Cardiac septum (tissue), 1 donor: Measurements from ENCODE around the gene FAM180A. TPM values are rescaled to one million over a fixed set of nuclear protein-coding genes. Genes with fewer than 3 reads are reported as not detected.
A peak's percentile ranks its signal among the peaks of the same experiment; 100 is the strongest.

Experiments used
- DNase-seq: peaks from one replicate; pipeline ENCODE4 v3.0.0-alpha.2; 2020; ENCODE audit warnings: low spot score
- intact Hi-C: fragments of 100-400 bp; cut with DNase I; formaldehyde crosslinking; loops from one replicate; pipeline ENCODE4 v1.14.0; 2022
- total RNA-seq: library from RNA; stranded (reverse); fragmentation: NEBNext Ultra II Directional; extraction: Animal tissue kit (Norgen Biotek cat#: 25700); gene quantifications from one replicate; pipeline ENCODE4 v1.2.1, GENCODE V29; 2021
- donor health status: DM: no; HTN: no; CAD: no.

The FAM180A gene
- total RNA-seq, 1 donor from 2014 or later: 25.1 TPM

DNA sequence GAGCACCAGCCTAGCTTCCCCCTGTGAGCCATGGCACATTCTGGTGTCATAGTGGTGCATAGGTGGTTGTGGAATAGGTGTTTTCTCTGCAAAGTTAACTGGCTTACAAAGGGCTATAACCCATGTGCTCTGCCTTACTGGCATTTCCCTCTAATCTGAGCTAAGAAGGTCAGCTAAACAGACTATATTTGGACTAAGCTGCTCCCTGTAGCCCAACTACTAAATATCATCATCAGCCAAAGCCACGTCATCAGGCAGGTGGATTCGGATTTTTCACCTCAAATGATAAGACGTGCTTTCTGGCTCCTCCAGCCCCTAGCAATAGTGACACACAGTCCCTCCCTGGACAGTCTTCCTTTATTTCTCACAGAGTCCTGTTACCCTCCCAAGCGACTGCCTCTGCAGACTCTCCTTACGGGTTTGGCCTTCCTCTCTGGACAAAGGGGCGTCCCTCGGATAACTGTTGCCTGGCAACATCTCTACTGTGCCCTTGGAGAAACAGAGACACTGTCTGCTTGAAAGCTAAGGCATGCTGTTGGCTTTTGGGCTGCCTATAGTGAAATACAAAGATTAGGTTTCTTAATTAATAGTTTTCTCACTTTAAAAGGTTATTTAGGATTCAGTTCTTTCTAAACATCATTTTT is 29.7 kb downstream of the FAM180A start:
- intact Hi-C loops: no loop called here
- peak; percentile 29 for DNase-seq

DNA sequence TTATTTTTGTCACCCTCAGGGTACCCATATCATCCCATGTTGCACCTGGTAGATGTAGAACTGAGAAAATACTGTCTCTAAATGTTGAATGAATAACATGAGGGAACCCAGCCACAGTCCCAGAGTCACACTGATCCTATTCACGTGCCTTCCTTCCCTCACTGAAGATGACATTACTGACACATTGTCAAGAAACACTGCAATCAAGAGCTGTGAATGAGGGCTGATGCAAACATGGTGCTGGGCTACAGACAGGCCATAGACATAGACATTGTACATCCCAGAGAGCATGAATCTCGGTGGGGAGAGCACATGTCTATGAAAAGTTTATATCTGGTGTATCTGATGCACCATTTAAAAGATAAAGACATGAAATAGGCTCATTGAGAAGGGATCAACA is 30.4 kb downstream of the FAM180A start:
- peak; percentile 6 for DNase-seq
- intact Hi-C loops: no loop called here

DNA sequence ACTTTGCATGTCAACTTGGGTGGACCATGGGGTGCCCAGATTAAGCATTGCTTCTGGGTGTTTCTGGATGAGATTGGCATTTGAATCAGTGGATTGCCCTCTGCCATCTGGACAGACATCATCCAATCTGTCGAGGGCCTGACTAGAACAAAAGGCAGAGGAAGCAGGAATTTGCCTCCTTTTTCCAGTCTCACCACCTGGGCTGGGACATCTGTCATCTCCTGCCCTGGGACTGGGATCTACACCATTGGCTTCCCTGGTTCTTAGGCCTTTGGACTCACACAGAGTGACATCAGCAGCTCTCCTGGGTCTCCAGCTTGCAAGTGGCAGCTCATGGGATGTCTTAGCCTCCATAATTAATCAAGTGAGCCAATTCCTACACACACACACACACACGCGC is 30.9 kb downstream of the FAM180A start:
- intact Hi-C loops: no loop called here
- DNase-seq: peak; percentile 31

DNA sequence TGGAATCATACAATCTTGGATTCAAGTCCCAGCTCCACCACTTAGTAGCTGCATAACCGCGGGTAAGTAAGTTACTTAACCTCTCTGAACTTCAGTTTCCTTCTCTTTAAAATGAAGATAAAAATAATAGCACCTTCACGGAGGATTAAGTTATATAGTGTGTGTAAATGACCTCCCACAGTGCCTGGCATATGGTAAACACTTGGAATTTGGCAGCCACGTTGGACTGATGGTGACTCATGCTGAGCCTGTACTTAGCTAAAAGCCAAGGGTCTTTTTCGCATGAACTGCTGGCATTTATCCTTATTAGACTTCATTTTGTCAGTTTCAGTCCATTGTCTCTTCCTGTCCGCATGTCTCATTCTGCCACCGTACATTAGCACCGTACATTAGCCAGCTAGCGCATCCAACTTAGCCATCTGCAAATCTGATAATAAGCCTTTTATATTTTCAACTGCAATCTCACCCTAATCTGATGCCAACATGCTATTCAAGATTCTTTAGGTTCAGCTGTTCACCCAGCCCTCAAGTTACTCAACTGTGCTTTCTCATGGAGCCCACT is 31.9 kb downstream of the FAM180A start:
- intact Hi-C loops: no loop called here
- peak; percentile 20 for DNase-seq

DNA sequence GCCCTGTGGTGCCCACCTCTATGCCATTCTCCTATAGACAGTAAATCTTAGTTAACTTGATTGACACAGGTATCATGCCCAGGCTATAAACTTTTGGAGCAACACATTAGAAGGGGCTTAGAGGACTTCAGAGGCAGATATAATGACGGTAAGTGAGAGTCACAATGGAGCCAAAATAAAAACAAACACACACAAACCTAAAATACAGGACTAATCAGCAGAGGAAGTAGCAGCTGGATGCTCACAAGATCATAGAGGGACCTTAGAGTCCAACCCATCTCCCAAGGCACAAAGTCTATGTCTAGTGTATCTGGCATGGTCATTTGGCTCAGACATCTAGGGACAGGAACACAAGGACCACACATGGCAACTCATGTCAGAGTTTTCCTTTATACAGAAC is 32.9 kb downstream of the FAM180A start:
- DNase-seq: no peak
- intact Hi-C loops: no loop called here

DNA sequence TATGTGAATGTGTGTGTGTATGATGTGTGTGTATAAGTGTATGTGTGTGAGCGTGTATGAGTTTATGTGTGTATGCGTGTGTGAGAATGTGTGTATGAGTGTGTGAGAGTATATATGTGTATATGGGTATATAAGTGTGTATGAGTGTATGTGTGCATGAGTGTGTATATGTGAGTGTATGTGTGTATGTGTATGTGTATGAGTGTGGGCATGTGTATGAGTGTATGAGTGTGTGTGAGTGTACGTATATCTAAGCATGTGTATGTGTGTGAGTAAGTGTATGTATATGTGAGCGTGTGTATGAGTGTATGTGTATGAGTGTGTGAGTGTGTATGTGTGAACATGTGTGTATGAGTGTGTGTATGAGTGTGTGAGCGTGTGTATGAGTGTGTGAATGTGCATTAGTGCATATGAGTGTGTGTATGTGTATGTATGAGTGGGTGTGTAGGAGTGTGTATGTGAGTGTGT is 33.5 kb downstream of the FAM180A start:
- intact Hi-C loops: no loop called here
- no peak for DNase-seq

DNA sequence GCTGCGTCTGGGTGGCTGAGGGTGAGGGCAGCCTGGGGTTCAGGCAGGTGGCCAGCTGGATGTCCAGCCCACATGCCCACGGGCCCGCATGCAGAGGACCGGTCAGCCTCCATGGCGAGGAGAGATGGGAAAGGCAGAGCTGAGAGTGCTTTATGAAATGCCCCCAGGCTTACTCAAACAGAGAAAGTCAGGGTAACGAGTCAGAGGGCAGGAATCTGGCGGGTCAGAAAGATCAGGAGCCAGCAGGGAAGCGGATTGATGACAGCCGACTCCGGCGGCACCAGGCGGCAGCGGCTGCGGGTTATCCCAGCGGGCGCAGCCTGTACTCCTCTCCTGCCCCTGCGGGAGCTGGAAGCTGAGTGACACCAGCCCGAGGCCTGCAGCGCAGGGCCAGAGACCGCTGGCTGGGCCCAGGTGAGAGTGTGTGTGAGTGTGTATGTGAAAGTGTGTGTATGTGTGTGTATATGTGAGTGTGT is 34.0 kb downstream of the FAM180A start:
- intact Hi-C loops: no loop called here
- DNase-seq: no peak

DNA sequence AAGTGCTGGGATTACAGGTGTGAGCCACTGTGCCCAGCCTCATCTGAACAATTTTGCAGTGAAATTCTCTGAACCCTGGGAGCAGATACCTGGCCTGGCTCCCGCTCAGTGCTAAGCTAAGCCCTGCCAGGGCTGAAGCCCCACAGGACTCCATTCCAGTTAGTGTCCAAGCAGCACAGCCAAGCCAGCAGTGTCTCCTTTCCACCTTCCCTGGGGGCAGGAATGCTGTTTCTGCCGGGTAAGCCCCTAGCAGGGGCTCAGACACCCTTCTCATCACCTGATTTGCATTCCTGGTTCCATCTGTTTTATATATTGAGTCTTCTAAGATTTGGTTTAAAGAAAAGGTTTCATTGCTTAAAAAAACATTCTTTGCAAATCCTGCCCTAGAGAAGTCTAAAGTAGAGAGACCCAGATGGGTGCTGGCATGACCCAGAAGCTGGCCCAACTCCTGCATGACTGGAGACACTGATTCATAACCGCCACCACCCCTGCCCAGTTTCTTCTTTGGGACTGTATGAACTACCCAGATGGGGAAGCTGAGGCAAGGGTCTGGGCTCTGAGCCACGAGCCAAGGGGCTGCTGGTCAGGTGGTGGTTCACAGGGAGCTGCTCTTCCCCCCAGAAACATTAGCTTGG is 34.7 kb downstream of the FAM180A start:
- intact Hi-C loops: no loop called here
- no peak for DNase-seq

DNA sequence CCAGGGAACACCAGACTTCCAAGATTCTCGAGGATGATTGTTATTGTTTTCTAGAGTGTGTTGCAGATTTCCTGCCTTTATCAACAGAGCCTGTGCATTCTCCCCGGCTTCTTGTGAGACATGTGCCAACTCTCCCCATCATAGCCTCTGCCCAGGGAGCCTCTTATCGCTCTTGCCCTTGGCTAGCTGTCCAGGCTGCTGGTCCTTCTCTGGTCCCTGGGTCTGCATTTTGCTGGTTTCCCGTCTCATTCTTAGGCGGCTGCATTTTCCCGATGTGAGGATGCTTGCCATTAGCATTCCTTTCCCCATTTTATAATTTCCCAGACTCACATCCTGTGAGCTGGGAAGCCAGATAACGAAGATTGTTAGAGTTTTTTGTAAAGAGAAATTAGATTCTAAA is 35.8 kb downstream of the FAM180A start:
- intact Hi-C loops: no loop called here
- DNase-seq: no peak

DNA sequence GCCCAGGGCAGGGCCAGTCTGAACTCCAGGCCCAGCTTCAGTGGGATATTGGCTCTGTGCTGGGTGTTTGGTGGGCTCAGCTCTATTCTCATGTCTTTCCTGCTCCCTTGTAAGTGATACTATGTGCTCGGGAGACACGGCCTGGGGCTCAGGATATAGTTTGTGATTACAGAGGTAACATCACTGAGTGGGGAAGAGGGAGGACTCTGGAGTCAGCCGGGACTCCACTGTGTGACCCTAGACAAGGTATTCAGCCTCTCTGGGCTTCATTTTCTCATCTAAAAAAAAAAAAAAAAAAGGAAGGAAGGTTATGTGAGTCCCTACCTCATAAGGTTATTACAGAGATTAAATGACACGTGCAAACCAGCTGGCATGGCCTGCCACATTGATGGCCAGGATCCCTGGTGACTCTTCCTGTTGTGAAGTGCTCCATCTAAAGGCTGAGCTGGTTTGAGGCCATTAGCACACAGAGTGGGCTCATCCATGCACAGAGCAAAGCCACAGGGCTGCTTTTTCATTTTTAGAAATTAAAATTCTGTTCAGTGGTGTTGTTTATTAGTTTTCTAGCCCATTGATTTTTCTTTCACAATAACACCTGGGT is 36.3 kb downstream of the FAM180A start:
- DNase-seq: no peak
- intact Hi-C loops: no loop called here

DNA sequence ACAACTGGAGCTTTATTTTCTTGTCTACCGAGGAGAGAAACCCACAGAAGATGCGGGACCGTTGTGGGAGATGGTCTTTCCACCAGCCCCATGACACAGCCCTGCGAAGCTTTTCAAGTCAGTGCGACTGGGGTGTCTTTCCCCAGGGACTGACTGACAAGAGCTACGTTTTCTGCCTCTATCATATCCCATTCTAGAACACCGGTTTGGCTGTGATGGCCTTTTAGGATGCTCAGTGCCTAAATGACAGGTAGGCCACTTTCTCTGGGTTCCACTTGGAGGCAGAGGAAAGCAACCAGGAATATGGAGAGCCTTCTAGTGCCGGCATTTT is 37.5 kb downstream of the FAM180A start:
- intact Hi-C loops: no loop called here
- no peak for DNase-seq

DNA sequence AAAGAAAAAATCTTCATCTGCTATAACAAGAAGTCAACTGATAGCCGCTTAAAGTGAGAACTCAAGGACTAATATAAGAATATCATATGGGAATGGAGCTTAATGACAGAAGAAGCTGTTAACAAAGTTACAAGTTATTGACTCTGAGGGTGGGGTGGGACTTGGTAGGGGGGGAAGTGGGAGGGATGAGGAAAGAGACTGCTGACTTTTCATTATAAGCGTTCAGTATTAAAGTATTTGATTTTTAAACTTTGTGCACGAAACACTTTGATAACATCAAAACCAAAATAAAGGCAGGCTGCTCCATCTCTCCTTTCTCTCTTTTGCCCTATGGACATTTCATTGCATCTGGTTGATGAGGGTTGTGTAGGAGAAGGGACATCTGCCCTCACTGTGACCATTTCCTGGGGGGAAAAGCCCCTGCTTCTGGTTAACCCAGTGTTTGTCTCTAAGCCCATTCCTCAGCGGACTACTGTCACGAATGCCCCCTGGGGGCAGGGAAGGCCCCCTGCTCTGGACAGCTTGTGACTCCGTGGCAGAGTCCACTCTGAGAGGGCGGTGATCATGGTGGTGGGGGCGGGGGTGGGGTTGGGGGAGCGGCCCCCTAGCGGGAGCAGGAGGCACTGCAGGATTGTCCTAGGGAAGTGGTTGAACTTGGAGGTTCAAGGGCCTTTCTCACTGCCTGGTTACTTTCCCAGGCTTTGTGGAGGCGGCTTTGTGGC is 38.0 kb downstream of the FAM180A start:
- intact Hi-C loops: no loop called here
- no peak for DNase-seq

DNA sequence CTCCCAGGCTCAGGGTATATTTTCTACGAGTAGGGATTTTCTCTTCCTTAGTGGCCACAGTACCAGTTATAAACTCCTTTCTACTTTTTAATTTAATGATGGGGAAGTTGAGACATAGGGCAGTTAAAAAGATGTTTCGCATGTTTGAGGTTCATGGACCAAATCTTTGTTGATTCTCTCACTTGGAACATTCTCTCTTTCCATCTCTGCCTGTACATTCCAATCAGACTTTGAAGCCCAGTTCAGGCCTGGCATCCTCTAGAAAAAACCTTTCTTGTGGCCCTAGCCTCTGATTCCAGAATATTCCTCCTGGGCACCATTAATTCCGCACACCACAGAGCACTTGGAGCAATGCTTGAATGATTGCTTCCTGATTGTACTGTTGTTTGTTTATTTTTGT is 39.1 kb downstream of the FAM180A start:
- no peak for DNase-seq
- intact Hi-C loops: no loop called here

DNA sequence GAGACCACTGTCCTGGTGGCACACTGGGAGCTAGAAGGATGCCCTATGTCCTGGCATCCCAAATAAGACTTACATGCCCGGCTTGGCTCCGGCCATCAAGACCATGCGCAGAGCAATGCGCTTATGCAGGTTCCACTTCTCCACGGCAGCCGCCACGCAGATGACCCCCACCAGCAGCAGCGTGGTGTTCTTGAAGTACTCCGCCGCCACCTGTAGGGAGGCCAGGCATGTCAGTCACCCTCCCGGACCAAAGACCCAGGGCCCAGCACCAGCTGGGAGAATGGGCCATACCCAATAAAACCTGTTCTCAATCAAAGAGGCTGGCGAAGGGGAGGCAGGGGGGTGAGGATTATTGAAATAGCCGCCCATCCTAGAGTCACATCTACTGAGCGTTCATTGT is 40.6 kb downstream of the FAM180A start:
- no peak for DNase-seq
- intact Hi-C loops: no loop called here

DNA sequence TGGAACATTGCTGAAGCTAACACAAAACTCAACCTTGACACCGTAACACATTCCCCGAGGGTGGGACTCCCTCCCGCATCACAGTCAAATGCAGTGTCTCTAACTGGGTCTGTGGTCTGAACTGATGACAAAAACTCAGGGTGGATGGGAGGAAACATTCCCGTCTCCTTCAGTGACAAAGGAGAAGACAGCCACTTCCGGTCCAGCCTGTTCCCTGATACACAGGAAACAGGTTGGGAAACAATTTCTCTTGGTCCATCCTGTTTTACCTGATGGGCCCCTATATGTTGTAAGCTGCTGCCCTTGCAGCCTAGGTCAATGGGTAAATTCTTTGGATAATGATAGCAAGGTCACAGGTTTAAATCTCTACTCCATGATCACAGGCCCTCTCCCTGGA is 41.0 kb downstream of the FAM180A start:
- intact Hi-C loops: no loop called here
- no peak for DNase-seq

DNA sequence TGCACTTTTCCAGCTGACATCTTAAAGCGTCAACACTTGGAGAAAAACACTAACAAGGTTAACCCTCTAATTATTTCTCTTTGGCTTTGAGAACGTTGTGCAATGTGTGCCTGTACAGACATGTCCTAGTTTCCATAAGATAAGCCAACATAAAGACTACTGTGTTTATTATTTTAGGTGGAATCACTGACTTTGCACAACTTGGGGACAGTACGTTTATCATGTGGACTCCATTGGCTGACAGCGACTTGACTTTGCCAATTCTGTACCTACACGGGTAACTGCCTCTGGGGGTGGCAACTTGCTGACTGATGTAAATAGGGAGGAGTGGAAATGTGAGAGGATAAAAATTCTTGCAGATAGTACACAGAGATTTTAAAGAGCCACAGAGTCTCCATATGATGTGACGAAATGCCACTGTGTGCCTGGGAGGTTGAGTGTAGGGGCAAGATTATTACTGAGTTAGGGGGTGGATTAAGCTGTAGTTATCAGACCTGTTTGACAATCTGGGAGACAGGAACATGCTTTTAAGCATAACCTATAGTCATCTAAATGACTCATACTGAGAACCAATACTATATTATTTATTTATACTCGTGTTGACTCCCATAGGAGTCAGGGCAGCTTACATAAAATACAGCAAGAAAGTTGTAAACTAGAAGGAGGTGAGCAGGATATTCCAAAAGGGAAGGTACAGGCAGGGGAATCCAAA is 41.6 kb downstream of the FAM180A start:
- intact Hi-C loops: no loop called here
- no peak for DNase-seq

DNA sequence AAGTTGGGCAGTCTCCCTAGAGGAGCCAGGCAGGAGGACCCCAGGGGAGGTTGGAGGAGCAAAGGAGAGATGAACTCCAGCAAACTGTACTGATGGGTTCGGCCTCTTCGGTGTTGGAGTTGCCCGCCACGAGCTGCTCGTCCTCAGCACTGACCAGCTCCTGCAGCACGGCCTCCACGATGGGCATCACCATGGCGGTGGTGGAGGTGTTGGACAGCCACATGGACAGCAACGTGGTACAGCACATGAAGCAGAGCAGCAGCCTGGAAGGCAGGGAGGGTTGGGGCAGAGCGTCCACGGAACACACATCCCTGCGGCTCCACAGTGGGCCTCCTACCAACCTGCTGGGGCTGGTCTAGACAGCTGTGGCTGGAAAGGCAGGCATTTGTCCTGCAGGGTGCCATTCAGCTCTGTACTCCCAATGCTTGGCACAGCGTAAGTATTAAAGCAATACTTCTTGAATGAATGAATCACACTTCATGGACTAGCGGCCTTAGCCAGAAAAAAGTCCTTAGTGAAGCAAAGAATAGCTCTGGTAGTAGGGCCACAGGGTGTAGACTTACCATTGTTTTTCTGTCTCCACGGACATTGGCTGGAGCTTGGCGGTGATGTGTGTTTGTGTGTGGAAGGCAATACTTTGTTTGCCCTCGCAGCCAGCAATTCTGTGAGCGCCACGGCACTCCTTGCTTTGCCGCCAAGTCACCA is 42.4 kb downstream of the FAM180A start:
- intact Hi-C loops: no loop called here
- DNase-seq: no peak

DNA sequence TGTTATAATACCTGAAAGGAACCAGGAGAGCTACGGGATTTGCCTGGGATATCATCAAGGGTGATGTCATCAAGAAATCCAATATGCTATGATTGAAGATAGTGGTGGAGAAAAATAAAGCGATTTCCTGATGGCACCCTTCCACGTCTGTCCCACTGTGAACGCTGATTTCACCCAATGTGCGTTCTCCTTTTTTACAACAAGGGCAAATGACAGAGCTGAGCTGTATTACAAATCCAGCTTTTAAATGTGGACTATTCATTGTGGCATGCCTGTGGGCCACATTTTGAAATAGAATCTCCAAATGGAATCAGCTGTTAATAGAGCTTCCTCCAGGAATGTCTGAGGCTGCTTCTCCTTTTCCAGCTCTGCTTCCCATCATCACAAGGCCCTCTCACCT is 43.9 kb downstream of the FAM180A start:
- DNase-seq: peak; percentile 4
- intact Hi-C loops: no loop called here

DNA sequence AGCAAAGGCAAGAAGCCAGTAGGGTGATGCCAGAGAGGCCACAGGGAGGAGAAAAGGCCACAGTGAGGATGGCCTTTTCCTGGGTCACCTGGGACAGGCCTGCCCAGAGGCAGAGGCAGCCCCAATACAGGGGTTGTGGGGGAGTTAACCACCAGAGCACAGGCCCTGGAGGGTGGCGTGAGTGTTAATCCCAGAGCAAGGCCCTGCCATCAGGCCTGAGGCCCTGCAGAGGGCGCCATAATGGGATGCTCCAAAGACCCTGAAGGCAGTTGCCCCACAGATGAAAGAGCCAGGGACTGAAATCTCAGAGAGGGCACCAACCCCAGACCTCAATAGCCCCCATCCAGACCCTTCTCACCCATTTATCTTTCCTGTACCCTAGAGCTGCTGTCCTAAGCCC is 44.5 kb downstream of the FAM180A start:
- no peak for DNase-seq
- intact Hi-C loops: no loop called here
